HepG2 (cell line): ENCODE measurements around the gene FGGY. TPM values are rescaled to one million over a fixed set of nuclear protein-coding genes. Genes with fewer than 3 reads are reported as not detected.

Source experiments
- ATF2 ChIP-seq: sonication (generic); formaldehyde crosslinking; IDR thresholded peaks from 2 replicates; pipeline ENCODE4 v1.4.0; 2020; ENCODE audit warnings: missing genetic modification reagents
- MYNN ChIP-seq: sonication (generic); formaldehyde crosslinking; IDR thresholded peaks from 2 replicates; pipeline ENCODE4 v1.4.0; 2020; ENCODE audit warnings: mild to moderate bottlenecking, low read depth, missing genetic modification reagents
- PAF1 ChIP-seq: IDR thresholded peaks from 2 replicates; pipeline ENCODE4 v1.6.1; 2016; ENCODE audit warnings: missing genetic modification reagents, missing compliant biosample characterization
- PPARG ChIP-seq: conservative IDR thresholded peaks from 2 replicates; pipeline ENCODE4 v1.6.1; 2016; ENCODE audit warnings: missing biosample characterization, missing genetic modification reagents
- RORA ChIP-seq: sonication (generic); formaldehyde crosslinking; IDR thresholded peaks from 2 replicates; pipeline ENCODE4 v1.5.0; 2020; ENCODE audit warnings: mild to moderate bottlenecking, missing genetic modification reagents, moderate library complexity
- ZNF354B ChIP-seq: sonication (generic); formaldehyde crosslinking; IDR thresholded peaks from 2 replicates; pipeline ENCODE4 v1.8.0; 2022; ENCODE audit warnings: mild to moderate bottlenecking, missing genetic modification reagents
- ZNF512 ChIP-seq: sonication (generic); formaldehyde crosslinking; IDR thresholded peaks from 2 replicates; pipeline ENCODE4 v1.4.0; 2020; ENCODE audit warnings: mild to moderate bottlenecking, missing genetic modification reagents
- ZNF543 ChIP-seq: sonication (generic); formaldehyde crosslinking; IDR thresholded peaks from 2 replicates; pipeline ENCODE4 v1.4.0; 2020; ENCODE audit warnings: mild to moderate bottlenecking, missing genetic modification reagents
- ZNF790 ChIP-seq: sonication (generic); formaldehyde crosslinking; IDR thresholded peaks from 2 replicates; pipeline ENCODE4 v1.8.0; 2022; ENCODE audit warnings: missing genetic modification reagents, mild to moderate bottlenecking, borderline replicate concordance
- polyA plus RNA-seq, 8 experiments: library from polyadenylated mRNA; depleted of rRNA in 3 of 8; stranded (reverse) in 7 of 8; unstranded in 1 of 8; fragments of >200 nt; fragmentation: Illumina TruSeq in 4 of 8; extraction: Trizol in 4 of 8; gene quantifications; 2 replicates each; pipeline versions ENCODE4 v1.2.1 to v1.2.3, GENCODE V29; 2011 to 2016; ENCODE audit warnings: low read depth in 4 of 8, missing spikeins in 1 of 8, mixed read lengths in 1 of 8; ENCODE audit not compliant: insufficient read depth in 1 of 8
- total RNA-seq, 5 experiments: library from RNA; depleted of rRNA; stranded (reverse); fragments of >200 nt; fragmentation: Illumina TruSeq; extraction: Trizol; gene quantifications; 2 replicates each; pipeline ENCODE4 v1.2.3, GENCODE V29; 2016; ENCODE audit warnings: low read depth in 1 of 5
- TF ChIP-seq, protein P1 (sequence below): sonication (generic); formaldehyde crosslinking; conservative IDR thresholded peaks from 2 replicates; pipeline ENCODE4 v1.4.0; 2020; ENCODE audit warnings: mild to moderate bottlenecking, missing genetic modification reagents, moderate library complexity
- TF ChIP-seq, protein P2 (sequence below): sonication (generic); formaldehyde crosslinking; IDR thresholded peaks from 2 replicates; pipeline ENCODE4 v1.9.0; 2021; ENCODE audit warnings: missing genetic modification reagents, mild to moderate bottlenecking, borderline replicate concordance
- TF ChIP-seq, protein P3 (sequence below), 2 experiments: fragments of 450-650 bp in 1 of 2; sonication (generic) in 1 of 2; formaldehyde crosslinking; IDR thresholded peaks; 2 replicates each; pipeline versions ENCODE4 v1.5.0 to v1.8.0; 2020 to 2022; ENCODE audit warnings: mild to moderate bottlenecking in 1 of 2, missing genetic modification reagents in 1 of 2
- TF ChIP-seq, protein P4 (sequence below): sonication (generic); formaldehyde crosslinking; IDR thresholded peaks from 2 replicates; pipeline ENCODE4 v1.8.1; 2023; ENCODE audit warnings: mild to moderate bottlenecking, missing genetic modification reagents
- TF ChIP-seq, protein P5 (sequence below): sonication (generic); formaldehyde crosslinking; IDR thresholded peaks from 2 replicates; pipeline ENCODE4; 2020; ENCODE audit warnings: missing genetic modification reagents, mild to moderate bottlenecking, borderline replicate concordance

FGGY gene
- total and polyA plus RNA-seq, 2 of the 13 experiments (the other 11 are each of a cell fraction or from before 2014, with no cell fraction given) = 15.7 to 27.5 TPM

DNA sequence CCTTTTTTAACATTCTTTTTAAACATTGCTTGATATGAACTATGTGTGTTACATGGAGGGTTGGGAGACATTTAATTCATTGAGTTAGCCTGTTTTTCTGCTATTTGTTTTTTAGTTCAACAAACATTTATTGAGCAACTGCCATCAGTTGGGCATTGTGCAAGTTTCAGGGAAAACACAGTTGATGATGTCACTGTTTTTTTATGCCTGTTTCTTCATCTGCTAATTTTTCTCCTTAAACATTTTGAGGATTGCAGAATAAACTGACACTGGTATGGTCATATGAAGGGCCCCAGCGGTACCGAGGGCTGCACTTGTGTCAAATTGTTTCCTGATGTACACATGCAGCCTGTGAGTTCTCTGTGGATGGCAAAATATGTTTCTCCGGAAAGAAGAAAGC, 253.0 kb downstream of the FGGY start (continued):
- peak; percentile 90; the same call in 1 of the 2 replicates for TF ChIP-seq ATF2
- no peak for TF ChIP-seq MYNN (CRISPR knock-in tag)
- TF ChIP-seq RORA (CRISPR knock-in tag) = no peak
- peak; percentile 16; the same call in 1 of the 2 replicates for TF ChIP-seq PPARG (CRISPR knock-in tag)
- TF ChIP-seq, protein P1, sequence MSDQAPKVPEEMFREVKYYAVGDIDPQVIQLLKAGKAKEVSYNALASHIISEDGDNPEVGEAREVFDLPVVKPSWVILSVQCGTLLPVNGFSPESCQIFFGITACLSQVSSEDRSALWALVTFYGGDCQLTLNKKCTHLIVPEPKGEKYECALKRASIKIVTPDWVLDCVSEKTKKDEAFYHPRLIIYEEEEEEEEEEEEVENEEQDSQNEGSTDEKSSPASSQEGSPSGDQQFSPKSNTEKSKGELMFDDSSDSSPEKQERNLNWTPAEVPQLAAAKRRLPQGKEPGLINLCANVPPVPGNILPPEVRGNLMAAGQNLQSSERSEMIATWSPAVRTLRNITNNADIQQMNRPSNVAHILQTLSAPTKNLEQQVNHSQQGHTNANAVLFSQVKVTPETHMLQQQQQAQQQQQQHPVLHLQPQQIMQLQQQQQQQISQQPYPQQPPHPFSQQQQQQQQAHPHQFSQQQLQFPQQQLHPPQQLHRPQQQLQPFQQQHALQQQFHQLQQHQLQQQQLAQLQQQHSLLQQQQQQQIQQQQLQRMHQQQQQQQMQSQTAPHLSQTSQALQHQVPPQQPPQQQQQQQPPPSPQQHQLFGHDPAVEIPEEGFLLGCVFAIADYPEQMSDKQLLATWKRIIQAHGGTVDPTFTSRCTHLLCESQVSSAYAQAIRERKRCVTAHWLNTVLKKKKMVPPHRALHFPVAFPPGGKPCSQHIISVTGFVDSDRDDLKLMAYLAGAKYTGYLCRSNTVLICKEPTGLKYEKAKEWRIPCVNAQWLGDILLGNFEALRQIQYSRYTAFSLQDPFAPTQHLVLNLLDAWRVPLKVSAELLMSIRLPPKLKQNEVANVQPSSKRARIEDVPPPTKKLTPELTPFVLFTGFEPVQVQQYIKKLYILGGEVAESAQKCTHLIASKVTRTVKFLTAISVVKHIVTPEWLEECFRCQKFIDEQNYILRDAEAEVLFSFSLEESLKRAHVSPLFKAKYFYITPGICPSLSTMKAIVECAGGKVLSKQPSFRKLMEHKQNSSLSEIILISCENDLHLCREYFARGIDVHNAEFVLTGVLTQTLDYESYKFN (CRISPR knock-in tag) = peak; percentile 20; the same call in 1 of the 2 replicates
- TF ChIP-seq ZNF790 = no peak
- TF ChIP-seq, protein P2, sequence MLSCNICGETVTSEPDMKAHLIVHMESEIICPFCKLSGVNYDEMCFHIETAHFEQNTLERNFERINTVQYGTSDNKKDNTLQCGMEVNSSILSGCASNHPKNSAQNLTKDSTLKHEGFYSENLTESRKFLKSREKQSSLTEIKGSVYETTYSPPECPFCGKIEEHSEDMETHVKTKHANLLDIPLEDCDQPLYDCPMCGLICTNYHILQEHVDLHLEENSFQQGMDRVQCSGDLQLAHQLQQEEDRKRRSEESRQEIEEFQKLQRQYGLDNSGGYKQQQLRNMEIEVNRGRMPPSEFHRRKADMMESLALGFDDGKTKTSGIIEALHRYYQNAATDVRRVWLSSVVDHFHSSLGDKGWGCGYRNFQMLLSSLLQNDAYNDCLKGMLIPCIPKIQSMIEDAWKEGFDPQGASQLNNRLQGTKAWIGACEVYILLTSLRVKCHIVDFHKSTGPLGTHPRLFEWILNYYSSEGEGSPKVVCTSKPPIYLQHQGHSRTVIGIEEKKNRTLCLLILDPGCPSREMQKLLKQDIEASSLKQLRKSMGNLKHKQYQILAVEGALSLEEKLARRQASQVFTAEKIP (CRISPR knock-in tag) = no peak
- TF ChIP-seq ZNF354B = no peak
- TF ChIP-seq PAF1 (CRISPR knock-in tag) = no peak
- TF ChIP-seq, protein P3, sequence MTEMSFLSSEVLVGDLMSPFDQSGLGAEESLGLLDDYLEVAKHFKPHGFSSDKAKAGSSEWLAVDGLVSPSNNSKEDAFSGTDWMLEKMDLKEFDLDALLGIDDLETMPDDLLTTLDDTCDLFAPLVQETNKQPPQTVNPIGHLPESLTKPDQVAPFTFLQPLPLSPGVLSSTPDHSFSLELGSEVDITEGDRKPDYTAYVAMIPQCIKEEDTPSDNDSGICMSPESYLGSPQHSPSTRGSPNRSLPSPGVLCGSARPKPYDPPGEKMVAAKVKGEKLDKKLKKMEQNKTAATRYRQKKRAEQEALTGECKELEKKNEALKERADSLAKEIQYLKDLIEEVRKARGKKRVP (CRISPR knock-in tag; IDR thresholded peaks at IDR 0.05) = peak in 1 of 2 experiments; percentile 75; a peak in 2 of 4 replicates
- TF ChIP-seq ZNF512 (CRISPR knock-in tag) = no peak
- TF ChIP-seq, protein P4, sequence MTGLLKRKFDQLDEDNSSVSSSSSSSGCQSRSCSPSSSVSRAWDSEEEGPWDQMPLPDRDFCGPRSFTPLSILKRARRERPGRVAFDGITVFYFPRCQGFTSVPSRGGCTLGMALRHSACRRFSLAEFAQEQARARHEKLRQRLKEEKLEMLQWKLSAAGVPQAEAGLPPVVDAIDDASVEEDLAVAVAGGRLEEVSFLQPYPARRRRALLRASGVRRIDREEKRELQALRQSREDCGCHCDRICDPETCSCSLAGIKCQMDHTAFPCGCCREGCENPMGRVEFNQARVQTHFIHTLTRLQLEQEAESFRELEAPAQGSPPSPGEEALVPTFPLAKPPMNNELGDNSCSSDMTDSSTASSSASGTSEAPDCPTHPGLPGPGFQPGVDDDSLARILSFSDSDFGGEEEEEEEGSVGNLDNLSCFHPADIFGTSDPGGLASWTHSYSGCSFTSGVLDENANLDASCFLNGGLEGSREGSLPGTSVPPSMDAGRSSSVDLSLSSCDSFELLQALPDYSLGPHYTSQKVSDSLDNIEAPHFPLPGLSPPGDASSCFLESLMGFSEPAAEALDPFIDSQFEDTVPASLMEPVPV (CRISPR knock-in tag) = no peak
- TF ChIP-seq ZNF543 (CRISPR knock-in tag) = no peak
- TF ChIP-seq, protein P5, sequence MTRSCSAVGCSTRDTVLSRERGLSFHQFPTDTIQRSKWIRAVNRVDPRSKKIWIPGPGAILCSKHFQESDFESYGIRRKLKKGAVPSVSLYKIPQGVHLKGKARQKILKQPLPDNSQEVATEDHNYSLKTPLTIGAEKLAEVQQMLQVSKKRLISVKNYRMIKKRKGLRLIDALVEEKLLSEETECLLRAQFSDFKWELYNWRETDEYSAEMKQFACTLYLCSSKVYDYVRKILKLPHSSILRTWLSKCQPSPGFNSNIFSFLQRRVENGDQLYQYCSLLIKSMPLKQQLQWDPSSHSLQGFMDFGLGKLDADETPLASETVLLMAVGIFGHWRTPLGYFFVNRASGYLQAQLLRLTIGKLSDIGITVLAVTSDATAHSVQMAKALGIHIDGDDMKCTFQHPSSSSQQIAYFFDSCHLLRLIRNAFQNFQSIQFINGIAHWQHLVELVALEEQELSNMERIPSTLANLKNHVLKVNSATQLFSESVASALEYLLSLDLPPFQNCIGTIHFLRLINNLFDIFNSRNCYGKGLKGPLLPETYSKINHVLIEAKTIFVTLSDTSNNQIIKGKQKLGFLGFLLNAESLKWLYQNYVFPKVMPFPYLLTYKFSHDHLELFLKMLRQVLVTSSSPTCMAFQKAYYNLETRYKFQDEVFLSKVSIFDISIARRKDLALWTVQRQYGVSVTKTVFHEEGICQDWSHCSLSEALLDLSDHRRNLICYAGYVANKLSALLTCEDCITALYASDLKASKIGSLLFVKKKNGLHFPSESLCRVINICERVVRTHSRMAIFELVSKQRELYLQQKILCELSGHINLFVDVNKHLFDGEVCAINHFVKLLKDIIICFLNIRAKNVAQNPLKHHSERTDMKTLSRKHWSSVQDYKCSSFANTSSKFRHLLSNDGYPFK (CRISPR knock-in tag) = no peak
